Upper lobe of left lung (tissue), 6 donors: ENCODE data around the gene CRTC3. TPM values are rescaled to one million over a fixed set of nuclear protein-coding genes. Genes with fewer than 3 reads are reported as not detected.
"Not testable (repeated sequence)": the region's sequence is repeated elsewhere in the genome, so short reads cannot be mapped to it uniquely, and the experiment has no call there.

ENCODE experiments used
- ATAC-seq, 2 donors: fragments of 200-7000 bp; cut with Tn5 transposase; one replicate each; pipeline ENCODE4 v1.9.1; 2022; ENCODE audit warnings: mild to moderate bottlenecking in 2 of 2, moderate library complexity in 2 of 2; ENCODE audit not compliant: low FRiP score in 2 of 2
- DNase-seq, 2 donors: peaks; one replicate each; pipeline ENCODE4 v3.0.0-alpha.2; 2019 to 2020
- H3K27ac ChIP-seq, 4 donors: fragments of 200-600 bp; sonication (generic); one replicate each; pipeline ENCODE4 v1.5.1; 2016 to 2019
- H3K27me3 ChIP-seq, 4 donors: fragments of 200-600 bp; sonication (generic); one replicate each; pipeline ENCODE4 v1.5.1; 2017 to 2019
- H3K36me3 ChIP-seq, 4 donors: fragments of 200-600 bp; sonication (generic); one replicate each; pipeline ENCODE4 v1.5.1; 2016 to 2019
- H3K4me1 ChIP-seq, 4 donors: fragments of 200-600 bp; sonication (generic); one replicate each; pipeline ENCODE4 v1.5.1; 2018 to 2019
- H3K4me3 ChIP-seq, 4 donors: fragments of 200-600 bp; sonication (generic); one replicate each; pipeline ENCODE4 v1.5.1; 2017 to 2019; ENCODE audit warnings: mild to moderate bottlenecking in 2 of 4, moderate library complexity in 1 of 4
- H3K9me3 ChIP-seq, 4 donors: fragments of 200-600 bp; sonication (generic); one replicate each; pipeline ENCODE4 v1.5.1; 2018 to 2019
- EP300 ChIP-seq, 4 donors: sonication (generic); formaldehyde crosslinking; IDR thresholded peaks; one replicate each; pipeline ENCODE4 v1.5.1; 2017; ENCODE audit warnings: antibody characterized with exemption in 4 of 4, control low read depth in 2 of 4
- POLR2A ChIP-seq, 4 donors: fragments of 450-650 bp; IDR thresholded peaks; one replicate each; pipeline ENCODE4 v1.5.1; 2016 to 2017; ENCODE audit warnings: antibody characterized with exemption in 4 of 4, mild to moderate bottlenecking in 2 of 4
- POLR2AphosphoS5 ChIP-seq, 2 donors: sonication (generic); formaldehyde crosslinking; IDR thresholded peaks; one replicate each; pipeline ENCODE4 v1.5.1; 2017; ENCODE audit warnings: antibody characterized with exemption in 2 of 2
- WGBS, 2 donors: methylation state at CpG; one replicate each; pipeline ENCODE4 v1.1.5; 2017 to 2018; 5-methylcytosine and 5-hydroxymethylcytosine counted together
- total RNA-seq, 6 donors: library from RNA; depleted of rRNA in 4 of 6; stranded (reverse); fragments of >200 nt in 4 of 6; gene quantifications; one replicate each; pipeline versions ENCODE4 v1.1.0 to v1.2.1, GENCODE V29; 2016 to 2021
- TF ChIP-seq, protein P1 (sequence below), 6 experiments: fragments of 450-650 bp in 4 of 6; fragments of 200-600 bp in 2 of 6; sonication (generic) in 2 of 6; IDR thresholded peaks; one replicate each; pipeline ENCODE4 v1.5.1; 2016 to 2019; ENCODE audit warnings: antibody characterized with exemption in 6 of 6
- donor health status: DM: no; HTN: no; CAD: no; lungs with moderate emphysema.
- donor health status: DM: no; HTN: yes; CAD: no; lungs with severe emphysema.

The CRTC3 gene
- total RNA-seq, 6 donors from 2014 or later: 30.9 to 42.7 (median 35.1) TPM

DNA sequence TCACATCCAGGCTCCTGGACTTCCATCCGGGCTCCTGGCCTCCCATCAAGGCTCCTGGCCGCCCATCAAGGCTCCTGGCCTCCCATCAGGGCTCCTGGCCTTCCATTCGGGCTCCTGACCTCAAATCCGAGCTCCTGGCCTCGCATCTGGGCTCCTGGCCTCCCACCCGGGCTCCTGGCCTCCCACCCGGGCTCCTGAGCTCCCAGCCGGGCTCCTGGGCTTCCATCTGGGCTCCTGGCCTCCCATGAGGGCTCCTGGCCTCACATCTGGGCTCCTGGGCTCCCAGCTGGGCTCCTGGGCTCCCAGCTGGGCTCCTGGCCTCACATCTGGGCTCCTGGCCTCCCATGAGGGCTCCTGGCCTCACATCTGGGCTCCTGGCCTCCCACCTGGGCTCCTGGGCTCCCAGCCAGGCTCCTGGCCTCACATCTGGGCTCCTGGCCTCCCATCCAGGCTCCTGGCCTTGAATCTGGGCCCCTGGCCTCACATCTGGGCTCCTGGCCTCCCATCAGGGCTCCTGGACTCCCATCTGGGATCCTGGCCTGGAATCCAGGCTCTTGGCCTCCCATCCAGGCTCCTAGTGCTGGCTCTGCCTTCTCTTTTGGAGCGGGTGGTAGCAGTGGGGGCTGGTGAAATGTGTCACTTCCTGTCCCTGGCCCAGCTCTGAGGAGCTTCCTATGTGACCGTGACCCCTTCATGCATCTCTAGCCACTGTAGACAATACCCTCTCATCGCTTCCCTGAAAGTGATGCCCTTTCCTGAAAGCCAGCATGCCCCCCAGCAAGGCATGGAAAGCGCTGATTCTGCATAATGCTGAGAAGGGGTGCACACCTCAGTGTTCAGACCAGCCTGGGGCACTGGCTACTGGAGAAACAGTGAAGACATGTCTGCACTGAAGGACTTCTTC, 124.8 kb downstream of the CRTC3 start:
- Histone ChIP-seq H3K27me3 (no peaks in the 10 kb centered on the region), H3K4me1 (peaks cover 12 to 17% (median 13%) of the 10 kb centered on the region in 4 donors), H3K9me3 (no peaks in the 10 kb centered on the region), H3K36me3 (no peaks in the 10 kb centered on the region), H3K27ac (peak overlapping the region in 2 of 4 donors; percentile 48 to 49), H3K4me3 (no peak overlapping the region)
- DNase-seq (peak in 1 of 2 donors; percentile 56), ATAC-seq (no peak)
- WGBS, 2 donors: 81 to 83% methylated on average over 10 to 12 of the region's 12 CpGs
- no peak for TF ChIP-seq POLR2A (IDR thresholded peaks at IDR 0.05)
- TF ChIP-seq POLR2AphosphoS5 (IDR thresholded peaks at IDR 0.05): no peak
- TF ChIP-seq EP300 (IDR thresholded peaks at IDR 0.05): no peak
- TF ChIP-seq, protein P1, sequence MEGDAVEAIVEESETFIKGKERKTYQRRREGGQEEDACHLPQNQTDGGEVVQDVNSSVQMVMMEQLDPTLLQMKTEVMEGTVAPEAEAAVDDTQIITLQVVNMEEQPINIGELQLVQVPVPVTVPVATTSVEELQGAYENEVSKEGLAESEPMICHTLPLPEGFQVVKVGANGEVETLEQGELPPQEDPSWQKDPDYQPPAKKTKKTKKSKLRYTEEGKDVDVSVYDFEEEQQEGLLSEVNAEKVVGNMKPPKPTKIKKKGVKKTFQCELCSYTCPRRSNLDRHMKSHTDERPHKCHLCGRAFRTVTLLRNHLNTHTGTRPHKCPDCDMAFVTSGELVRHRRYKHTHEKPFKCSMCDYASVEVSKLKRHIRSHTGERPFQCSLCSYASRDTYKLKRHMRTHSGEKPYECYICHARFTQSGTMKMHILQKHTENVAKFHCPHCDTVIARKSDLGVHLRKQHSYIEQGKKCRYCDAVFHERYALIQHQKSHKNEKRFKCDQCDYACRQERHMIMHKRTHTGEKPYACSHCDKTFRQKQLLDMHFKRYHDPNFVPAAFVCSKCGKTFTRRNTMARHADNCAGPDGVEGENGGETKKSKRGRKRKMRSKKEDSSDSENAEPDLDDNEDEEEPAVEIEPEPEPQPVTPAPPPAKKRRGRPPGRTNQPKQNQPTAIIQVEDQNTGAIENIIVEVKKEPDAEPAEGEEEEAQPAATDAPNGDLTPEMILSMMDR (IDR thresholded peaks at IDR 0.05): no peak

DNA sequence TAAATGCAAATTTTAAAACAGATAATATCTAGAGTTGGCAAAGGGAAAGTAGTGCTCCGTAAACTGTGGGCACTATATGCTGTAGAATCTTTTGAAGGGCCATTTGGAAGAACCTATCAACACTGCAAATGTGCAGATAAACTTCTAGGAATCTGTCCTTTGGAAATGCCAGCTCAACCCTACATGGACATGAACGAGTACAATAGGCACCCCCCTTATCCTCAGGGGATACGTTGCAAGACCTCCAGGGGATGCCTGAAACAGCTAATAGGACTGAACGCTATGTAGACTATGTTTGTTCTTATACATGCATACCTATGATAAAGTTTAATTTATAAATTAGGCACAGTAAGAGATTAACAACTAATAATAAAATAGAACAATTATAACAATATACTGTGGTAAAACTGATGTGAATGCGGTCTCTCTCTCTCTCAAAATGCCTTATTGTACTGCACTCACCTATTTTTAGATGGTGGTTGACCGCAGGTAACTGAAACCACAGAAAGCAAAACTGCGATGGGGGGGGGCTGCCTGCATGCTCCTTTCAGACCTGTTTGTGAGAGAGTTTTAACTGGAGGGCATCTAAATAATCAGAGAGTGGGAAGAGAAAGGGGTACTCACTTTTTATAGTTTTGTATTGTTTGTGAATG, 127.9 kb downstream of the CRTC3 start:
- not testable (repeated sequence) for H3K36me3 ChIP-seq, H3K27me3 ChIP-seq, H3K27ac ChIP-seq, H3K4me3 ChIP-seq, H3K9me3 ChIP-seq, ATAC-seq, DNase-seq
- WGBS, 2 donors: 58 to 59% methylated on average over 7 of the region's 7 CpGs
- peaks cover 15 to 33% (median 28%) of the 10 kb centered on the region in 4 donors for H3K4me1 ChIP-seq

GRCh38 chr15:90659481-90659880, 129.8 kb downstream of the CRTC3 start:
- no peak for ATAC-seq
- H3K27ac ChIP-seq: no peak overlapping the region
- TF ChIP-seq, protein P1 (IDR thresholded peaks at IDR 0.05): no peak
- TF ChIP-seq POLR2A (IDR thresholded peaks at IDR 0.05) (no peak), EP300 (IDR thresholded peaks at IDR 0.05) (no peak), POLR2AphosphoS5 (IDR thresholded peaks at IDR 0.05) (no peak)
- H3K9me3 ChIP-seq: no peaks in the 10 kb centered on the region
- DNase-seq: no peak
- H3K4me1 ChIP-seq: peaks cover 10 to 29% (median 27%) of the 10 kb centered on the region in 4 donors
- no peaks in the 10 kb centered on the region for H3K36me3 ChIP-seq
- H3K27me3 ChIP-seq: no peaks in the 10 kb centered on the region
- 81 to 84% methylated on average over 4 of the region's 4 CpGs for WGBS, 2 donors
- H3K4me3 ChIP-seq: no peak overlapping the region

DNA sequence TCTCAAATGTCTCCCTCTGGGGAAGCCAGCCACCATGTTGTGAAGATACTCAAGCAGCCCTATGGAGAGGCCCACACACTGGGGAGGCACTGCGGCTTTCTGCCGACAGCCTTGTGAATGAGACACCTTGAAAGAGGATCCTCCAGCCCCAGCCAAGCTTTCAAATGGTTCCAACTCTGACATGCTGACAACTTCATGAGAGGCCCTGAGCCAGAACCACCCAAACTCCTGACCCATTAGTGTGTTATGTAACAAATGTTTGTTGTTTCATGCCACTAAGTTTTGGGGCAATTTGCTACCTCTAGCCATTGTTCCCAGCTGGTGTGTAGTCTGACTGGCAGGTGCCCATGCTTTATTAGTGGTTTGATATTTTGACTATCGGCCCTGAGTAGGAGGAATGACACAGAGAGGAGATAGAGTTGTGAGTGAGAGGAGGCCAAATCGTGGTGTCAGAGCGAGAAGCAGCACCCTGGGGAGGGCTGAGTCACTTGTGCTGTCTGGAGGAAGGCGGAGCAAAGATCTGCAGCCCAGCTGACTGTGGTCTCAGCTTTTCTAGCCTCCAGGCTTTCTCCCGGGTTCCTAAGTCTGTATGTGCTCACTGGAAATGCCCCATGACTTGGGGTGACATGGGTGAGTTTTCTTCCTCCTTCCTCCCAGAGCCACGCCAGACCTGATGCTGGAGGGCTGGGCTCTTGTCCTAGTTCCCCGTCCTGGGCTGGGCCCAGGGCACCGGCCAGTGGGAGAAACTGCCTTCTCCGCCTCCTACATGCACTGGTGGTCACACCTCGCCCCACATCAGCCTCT, 130.7 kb downstream of the CRTC3 start:
- Histone ChIP-seq H3K4me1 (peaks cover 6 to 32% (median 29%) of the 10 kb centered on the region in 4 donors), H3K27ac (peak overlapping the region; percentile 27 to 89 (median 72)), H3K4me3 (peak overlapping the region in 1 of 4 donors; percentile 32), H3K27me3 (no peaks in the 10 kb centered on the region), H3K9me3 (no peaks in the 10 kb centered on the region), H3K36me3 (no peaks in the 10 kb centered on the region)
- peak; percentile 72 to 87 for DNase-seq
- WGBS, 2 donors: 42 to 56% methylated on average over 10 to 12 of the region's 12 CpGs
- ATAC-seq: peak; percentile 87 to 92
- TF ChIP-seq POLR2A (IDR thresholded peaks at IDR 0.05): peak in 1 of 4 donors; percentile 86
- TF ChIP-seq EP300 (IDR thresholded peaks at IDR 0.05): no peak
- TF ChIP-seq, protein P1 (IDR thresholded peaks at IDR 0.05): no peak
- TF ChIP-seq POLR2AphosphoS5 (IDR thresholded peaks at IDR 0.05): peak in 1 of 2 donors; percentile 51

- DNase-seq, H3K36me3 ChIP-seq, H3K9me3 ChIP-seq, H3K27me3 ChIP-seq: not testable (repeated sequence)
- peak overlapping the region in 1 of 4 donors; percentile 32 for H3K4me3 ChIP-seq
- H3K4me1 ChIP-seq: peaks cover 6 to 33% (median 32%) of the 10 kb centered on the region in 4 donors
- 39 to 43% methylated on average over 4 of the region's 4 CpGs for WGBS, 2 donors
- H3K27ac ChIP-seq: peak overlapping the region; percentile 27 to 89 (median 72)
- peak in 1 of 2 donors; percentile 35 for ATAC-seq
- TF ChIP-seq POLR2A (IDR thresholded peaks at IDR 0.05): peak in 1 of 4 donors; percentile 41
These were observed 131.2 kb downstream of the CRTC3 start for GRCh38 chr15:90660999-90661330.

DNA sequence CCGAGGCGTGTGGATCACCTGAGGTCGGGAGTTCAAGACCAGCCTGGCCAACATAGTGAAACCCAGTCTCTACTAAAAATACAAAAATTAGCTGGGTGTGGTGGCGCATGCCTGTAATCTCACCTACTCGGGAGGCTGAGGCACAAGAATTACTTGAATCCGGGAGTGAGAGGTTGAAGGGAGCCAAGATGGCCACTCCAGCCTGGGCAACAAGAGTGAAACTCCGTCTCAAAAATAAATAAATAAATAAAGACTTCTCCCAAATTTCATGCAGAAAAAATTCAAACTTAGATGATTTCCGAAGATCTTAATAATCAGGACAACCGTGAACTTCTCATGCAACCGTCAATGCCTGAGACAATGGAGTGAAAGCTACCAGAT, 134.3 kb downstream of the CRTC3 start:
- not testable (repeated sequence) for H3K36me3 ChIP-seq, ATAC-seq, H3K27me3 ChIP-seq, H3K27ac ChIP-seq, H3K4me3 ChIP-seq, DNase-seq, H3K9me3 ChIP-seq
- WGBS, 2 donors: 95 to 97% methylated on average over 10 of the region's 10 CpGs
- peaks cover 6 to 36% (median 33%) of the 10 kb centered on the region in 4 donors for H3K4me1 ChIP-seq
